ENCODE results near the gene CDKAL1.

CDKAL1 gene

DNA sequence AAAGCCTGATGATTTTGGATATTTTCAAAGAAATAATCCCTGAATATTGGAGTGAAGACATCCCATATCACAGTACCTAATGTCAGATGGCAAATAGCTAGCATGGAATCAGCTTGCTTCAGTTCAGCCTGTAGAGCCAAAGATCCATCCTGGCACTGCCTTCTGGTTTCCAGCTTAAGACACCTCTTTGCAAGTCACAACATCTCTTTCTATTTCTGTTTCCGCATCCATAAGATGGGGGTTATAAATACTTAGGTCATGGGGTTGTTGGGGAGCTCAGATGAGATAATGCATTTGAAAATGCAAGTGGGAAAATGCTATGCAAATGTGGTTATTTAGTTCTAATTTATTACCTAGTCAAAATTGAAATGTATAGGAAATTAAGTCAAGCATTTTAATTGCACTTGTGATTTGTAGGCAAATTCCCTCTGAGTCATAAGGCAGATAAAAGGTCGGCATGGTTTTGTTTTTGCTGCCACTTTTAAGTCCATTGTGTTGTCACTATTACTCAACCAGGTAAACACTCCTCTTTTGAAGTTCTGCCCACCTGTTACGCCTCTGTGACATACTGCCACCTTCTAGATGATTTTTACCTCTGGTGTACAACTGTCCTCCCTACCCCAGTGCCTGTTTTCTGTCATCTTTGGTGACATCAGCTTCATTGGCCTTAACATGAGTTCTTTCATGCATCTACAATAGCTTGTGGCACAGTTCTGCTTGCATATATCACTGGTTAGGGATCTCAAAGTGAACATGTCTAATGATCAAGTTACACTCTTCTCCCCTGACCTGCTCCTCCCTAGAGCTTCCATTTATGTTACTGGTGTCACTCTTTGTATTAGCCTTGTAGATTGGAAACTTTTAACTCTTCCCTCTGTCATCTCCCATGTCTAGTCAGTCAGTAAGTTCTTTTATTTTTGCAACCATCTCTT lies 96.6 kb downstream of the CDKAL1 start:
- no peak overlapping the region for H3K27ac ChIP-seq (replicated peaks)
- TF ChIP-seq, protein P1, sequence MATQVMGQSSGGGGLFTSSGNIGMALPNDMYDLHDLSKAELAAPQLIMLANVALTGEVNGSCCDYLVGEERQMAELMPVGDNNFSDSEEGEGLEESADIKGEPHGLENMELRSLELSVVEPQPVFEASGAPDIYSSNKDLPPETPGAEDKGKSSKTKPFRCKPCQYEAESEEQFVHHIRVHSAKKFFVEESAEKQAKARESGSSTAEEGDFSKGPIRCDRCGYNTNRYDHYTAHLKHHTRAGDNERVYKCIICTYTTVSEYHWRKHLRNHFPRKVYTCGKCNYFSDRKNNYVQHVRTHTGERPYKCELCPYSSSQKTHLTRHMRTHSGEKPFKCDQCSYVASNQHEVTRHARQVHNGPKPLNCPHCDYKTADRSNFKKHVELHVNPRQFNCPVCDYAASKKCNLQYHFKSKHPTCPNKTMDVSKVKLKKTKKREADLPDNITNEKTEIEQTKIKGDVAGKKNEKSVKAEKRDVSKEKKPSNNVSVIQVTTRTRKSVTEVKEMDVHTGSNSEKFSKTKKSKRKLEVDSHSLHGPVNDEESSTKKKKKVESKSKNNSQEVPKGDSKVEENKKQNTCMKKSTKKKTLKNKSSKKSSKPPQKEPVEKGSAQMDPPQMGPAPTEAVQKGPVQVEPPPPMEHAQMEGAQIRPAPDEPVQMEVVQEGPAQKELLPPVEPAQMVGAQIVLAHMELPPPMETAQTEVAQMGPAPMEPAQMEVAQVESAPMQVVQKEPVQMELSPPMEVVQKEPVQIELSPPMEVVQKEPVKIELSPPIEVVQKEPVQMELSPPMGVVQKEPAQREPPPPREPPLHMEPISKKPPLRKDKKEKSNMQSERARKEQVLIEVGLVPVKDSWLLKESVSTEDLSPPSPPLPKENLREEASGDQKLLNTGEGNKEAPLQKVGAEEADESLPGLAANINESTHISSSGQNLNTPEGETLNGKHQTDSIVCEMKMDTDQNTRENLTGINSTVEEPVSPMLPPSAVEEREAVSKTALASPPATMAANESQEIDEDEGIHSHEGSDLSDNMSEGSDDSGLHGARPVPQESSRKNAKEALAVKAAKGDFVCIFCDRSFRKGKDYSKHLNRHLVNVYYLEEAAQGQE (IDR thresholded peaks at IDR 0.05; ENCODE audit: insufficient replicate concordance, low read depth) = no peak
- TF ChIP-seq CTCF (IDR thresholded peaks at IDR 0.05; ENCODE audit: insufficient read depth, low read length) (no peak), POLR2AphosphoS5 (IDR thresholded peaks at IDR 0.05; ENCODE audit: low read depth) (no peak), GABPA (IDR thresholded peaks at IDR 0.05; ENCODE audit: low read depth) (no peak), SPI1 (IDR thresholded peaks at IDR 0.05; ENCODE audit: borderline replicate concordance, low read depth) (no peak)

GRCh38 chr6:20631549-20631924 lies 97.3 kb downstream of the CDKAL1 start:
- TF ChIP-seq, protein P1 (IDR thresholded peaks at IDR 0.05; ENCODE audit: insufficient replicate concordance, low read depth) = no peak
- TF ChIP-seq SPI1 (IDR thresholded peaks at IDR 0.05; ENCODE audit: borderline replicate concordance, low read depth) = no peak
- TF ChIP-seq CTCF (IDR thresholded peaks at IDR 0.05; ENCODE audit: insufficient read depth, low read length) = no peak
- no peak for TF ChIP-seq POLR2AphosphoS5 (IDR thresholded peaks at IDR 0.05; ENCODE audit: low read depth)
- TF ChIP-seq GABPA (IDR thresholded peaks at IDR 0.05; ENCODE audit: low read depth) = no peak
- Histone ChIP-seq H3K27ac (replicated peaks) (no peak overlapping the region), H3K4me3 (replicated peaks; ENCODE audit: insufficient read depth, low read length) (no peak overlapping the region), H3K27me3 (ENCODE audit: insufficient read depth, poor library complexity, severe bottlenecking) (no peaks in the 10 kb centered on the region)
- no peak for DNase-seq (ENCODE audit: low read depth in 1 of 2, low spot score in 1 of 2)

More for the DNA sequence above, 96.6 kb downstream of the CDKAL1 start:
- no peaks in the 10 kb centered on the region for H3K27me3 ChIP-seq (ENCODE audit: insufficient read depth, poor library complexity, severe bottlenecking)
- H3K4me3 ChIP-seq (replicated peaks; ENCODE audit: insufficient read depth, low read length) = no peak overlapping the region
- DNase-seq (ENCODE audit: low read depth in 1 of 2, low spot score in 1 of 2) = no peak

DNA sequence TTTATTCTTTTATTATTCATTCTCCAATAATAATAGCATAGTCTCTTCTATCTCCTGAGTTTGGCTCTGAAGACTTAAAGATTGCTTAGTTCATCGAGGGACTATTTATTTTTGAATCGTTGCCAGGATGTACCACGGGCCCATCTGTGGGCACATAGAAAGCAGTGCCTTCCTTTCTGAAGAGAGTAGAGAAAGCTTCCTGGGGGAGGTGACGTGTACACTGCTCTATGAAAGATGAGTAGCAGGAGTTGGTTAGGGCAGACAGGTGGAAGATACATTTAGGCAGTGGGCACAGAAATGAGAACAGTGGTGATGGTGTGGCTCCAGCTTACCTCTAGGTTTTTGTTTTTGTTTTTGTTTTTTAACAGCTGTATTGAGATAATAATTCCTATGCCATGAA lies 98.4 kb downstream of the CDKAL1 start:
- no peak for TF ChIP-seq CTCF (IDR thresholded peaks at IDR 0.05; ENCODE audit: insufficient read depth, low read length)
- TF ChIP-seq, protein P1 (IDR thresholded peaks at IDR 0.05; ENCODE audit: insufficient replicate concordance, low read depth) = no peak
- no peak for TF ChIP-seq POLR2AphosphoS5 (IDR thresholded peaks at IDR 0.05; ENCODE audit: low read depth)
- TF ChIP-seq GABPA (IDR thresholded peaks at IDR 0.05; ENCODE audit: low read depth) = no peak
- no peak for TF ChIP-seq SPI1 (IDR thresholded peaks at IDR 0.05; ENCODE audit: borderline replicate concordance, low read depth)
- no peak for DNase-seq (ENCODE audit: low read depth in 1 of 2, low spot score in 1 of 2)
- Histone ChIP-seq H3K4me3 (replicated peaks; ENCODE audit: insufficient read depth, low read length) (no peak overlapping the region), H3K27ac (replicated peaks) (no peak overlapping the region), H3K27me3 (ENCODE audit: insufficient read depth, poor library complexity, severe bottlenecking) (no peaks in the 10 kb centered on the region)
